Caki2 (cell line): ENCODE measurements around the gene ZNF362. TPM values are rescaled to one million over a fixed set of nuclear protein-coding genes. Genes with fewer than 3 reads are reported as not detected.

ENCODE experiments used
- DNase-seq: peaks from one replicate; pipeline ENCODE4 v3.0.0-alpha.2; 2015; ENCODE audit warnings: low read depth
- in situ Hi-C: cut with HindIII; loops from 2 replicates; pipeline ENCODE4 v1.10.0; 2016; ENCODE audit warnings: low sequenced_read_pairs, low pct_unique_long_range_greater_than_20kb, mixed read lengths
- total RNA-seq: library from RNA; depleted of rRNA; stranded (reverse); fragments of >200 nt; shearing (Covaris generic); gene quantifications from 2 replicates; pipeline ENCODE4 v1.2.3, GENCODE V29; 2014; ENCODE audit warnings: low replicate concordance

The ZNF362 gene
- total RNA-seq, 1 experiment from 2014 or later = 6.0 TPM

DNA sequence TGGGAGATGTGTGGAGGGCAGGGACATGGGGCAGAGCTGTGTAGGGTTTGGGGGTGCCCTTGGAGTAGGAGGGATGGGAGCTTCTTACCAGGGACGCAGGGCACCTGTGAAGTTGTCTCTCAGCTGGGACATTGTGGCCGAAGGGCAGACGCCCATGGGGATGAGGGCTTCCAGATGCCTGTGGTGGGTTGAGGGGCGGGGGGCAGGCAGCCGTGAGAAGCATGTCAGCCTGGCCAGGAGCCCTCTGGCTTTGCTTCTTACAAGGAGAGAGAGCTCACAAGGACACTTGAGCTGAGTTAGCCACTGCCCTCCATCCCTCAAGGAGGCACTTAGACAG, 56.1 kb downstream of the ZNF362 start:
- in situ Hi-C loops = no loop called here
- no peak for DNase-seq

DNA sequence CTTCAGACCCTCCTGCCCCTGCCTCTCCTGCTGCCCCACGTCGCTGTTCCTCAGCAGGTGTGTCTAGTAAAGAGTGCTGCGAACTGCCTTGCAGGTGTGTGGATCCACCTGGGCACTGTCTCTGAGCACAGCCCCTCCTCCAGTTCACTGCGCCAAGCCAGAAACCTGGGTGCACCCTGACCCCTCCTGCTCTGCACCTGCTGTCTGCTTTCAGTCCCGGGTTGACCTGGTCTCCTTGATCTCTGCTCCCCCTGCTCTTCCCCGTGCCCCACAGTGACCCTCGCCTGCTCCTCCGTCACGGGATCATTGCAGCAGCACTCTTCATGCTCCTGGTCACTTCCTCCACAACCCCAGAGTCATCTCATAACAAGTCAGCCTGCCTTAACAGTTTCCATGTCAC, 58.1 kb downstream of the ZNF362 start:
- in situ Hi-C loops = no loop called here
- DNase-seq = no peak

DNA sequence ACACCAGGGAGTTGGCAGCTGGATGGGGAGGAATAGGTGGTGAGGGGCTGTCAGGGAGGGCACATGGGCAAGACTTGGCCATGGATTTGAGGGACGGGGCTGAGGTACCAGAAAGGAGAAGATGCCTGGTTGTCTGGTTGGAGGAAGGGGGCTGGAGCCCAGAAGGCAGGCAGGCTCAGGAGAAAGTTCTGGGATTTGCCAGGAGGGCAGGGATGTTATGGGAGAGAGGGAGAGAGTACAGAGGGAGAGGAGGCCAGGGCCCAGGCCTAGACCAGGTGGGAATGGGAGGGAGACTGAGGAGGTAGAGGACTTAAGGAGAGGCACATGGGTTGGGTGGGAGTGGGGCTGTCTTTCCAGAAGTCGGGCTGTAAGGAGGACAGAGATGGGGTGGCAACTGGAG, 60.3 kb downstream of the ZNF362 start:
- in situ Hi-C loops = no loop called here
- DNase-seq = no peak

DNA sequence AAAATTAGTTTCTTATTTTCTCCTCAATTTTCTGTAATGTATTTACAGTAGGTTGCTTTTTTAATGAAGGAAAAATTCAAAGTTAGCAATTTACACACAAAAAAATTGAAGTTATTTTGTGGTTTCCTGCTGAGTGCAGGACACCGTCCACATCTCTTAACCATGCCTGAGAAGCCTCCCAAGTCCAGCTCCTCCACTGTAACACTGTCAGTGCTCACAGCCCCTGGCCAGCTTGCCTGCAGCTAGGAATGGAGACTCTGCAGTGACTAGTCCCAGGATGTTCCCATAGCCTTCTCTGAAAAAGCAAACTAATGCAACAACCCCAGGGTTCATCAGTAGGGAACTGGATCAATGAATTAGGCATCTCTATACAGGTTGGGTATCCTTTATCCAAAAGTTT, 61.1 kb downstream of the ZNF362 start:
- in situ Hi-C loops = no loop called here
- DNase-seq = no peak

DNA sequence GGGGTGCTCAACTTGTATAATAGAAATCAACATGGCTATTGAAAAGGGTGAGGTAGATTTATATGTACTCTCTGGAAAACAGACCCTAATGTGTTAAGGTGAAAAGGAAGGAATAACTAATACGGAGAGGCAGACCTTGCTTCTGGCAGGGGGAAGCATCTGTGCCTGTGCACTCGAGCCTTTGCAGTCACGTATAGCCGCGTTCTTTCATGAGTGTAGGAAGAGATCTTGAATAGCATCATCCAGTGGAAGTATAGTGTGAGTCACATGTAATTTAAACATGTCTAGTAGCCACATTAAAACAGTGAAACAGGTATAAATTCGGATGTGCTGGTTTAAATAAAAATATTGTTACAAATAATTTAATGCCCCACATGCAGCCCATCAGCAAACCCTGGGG, 61.7 kb downstream of the ZNF362 start:
- DNase-seq = no peak
- in situ Hi-C loops = no loop called here

DNA sequence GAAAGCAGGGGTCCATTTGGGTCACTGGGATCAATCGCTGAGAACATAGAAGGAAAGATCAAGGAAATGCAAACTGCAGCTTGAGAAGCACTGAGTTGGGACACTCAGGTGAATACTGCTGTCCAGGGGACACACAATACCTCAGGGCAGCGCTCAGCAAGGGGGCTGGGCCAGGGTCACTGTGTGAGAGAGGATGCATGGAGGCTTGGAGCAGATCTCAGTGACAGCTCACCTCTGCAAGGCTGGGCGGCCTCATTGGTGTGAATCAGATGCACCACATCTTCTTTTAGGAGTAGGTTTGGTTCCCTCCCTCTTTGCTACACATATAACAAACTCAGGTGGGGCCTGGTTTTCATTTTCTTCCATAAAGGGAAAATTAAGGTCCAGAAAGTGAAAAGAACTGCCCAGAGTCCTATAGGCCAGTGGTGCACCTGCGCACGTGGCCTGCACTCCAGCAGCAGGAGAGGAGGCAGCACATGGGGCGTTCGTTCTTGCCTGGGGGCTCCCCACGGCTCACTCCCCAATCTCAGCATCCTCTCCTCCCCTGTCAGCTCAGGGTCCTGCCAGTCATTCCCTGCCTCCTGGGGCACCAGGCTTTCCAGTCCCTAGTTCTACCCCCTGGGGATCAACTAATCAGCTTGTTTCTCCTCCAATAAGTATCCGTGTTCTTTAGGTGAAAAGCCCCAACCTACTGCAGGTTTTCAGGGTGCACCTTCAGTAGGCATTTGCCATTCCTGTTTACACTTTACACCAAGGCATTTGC, 63.1 kb downstream of the ZNF362 start:
- DNase-seq = no peak
- in situ Hi-C loops = no loop called here

DNA sequence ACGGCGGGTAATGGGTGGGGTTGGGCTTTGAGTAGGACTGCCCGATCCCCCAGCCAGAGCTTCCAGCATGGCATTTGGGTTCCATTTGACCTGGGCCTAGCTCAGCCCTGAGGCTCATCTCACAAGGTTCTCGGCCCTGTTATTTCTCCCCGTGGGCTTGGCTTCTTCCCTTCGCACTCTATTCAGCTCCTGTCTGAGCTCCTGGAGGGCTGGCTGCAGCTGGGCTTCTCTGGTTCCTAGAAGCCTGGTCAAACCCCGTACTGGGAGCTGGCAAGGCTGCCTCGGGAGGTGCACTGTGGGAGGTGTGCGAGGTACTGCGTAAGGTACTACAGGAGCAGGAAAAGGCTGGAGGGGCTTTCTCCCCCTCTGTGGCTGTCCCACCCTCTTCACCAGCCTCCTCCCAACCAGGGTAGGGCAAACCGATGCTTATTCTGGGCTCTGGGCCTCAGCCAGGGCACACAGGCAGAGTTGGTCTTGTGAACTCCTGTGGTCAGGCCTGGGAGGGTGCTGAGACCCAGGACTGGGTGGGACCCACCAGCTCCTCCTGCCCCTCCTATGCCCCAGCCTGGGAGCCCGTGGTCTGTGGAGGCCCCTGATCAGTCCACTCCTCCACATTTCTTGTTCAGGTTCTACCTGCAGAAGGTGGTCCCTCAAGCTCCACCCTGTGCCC, 63.8 kb downstream of the ZNF362 start:
- in situ Hi-C loops = no loop called here
- no peak for DNase-seq

DNA sequence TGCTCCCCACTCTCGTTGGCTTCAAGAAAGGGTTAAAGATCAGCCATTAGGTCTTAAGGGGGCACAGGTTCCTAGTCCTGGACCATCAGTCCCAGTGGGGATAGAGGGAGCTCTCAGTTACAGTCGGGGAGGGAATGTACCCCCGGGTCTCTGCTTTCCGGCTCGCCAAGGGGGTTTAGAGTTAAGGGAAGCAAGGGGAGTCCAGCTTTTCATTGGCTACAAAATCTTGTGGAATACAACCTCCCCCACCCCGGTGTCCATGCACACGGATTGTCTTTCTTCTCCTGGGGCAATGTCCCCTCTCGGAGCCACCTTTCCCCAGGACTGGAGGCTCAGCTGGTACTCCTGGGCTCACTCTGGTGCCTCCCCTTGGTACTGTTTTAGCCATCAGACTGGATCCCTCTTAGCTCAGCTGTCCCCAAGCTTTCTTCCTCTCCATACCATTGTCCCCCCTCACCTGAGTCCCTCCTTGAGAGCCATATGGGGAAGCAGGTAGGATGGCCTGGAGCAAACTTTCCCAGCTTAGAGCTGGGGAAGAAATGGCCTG, 64.4 kb downstream of the ZNF362 start, which contains the start of gene A3GALT2:
Gene A3GALT2 (minus strand): TSS at position 480 of the 547 bp plus-strand sequence. CDS start 0 bp downstream, at position 480.
- in situ Hi-C loops = no loop called here
- DNase-seq = no peak

DNA sequence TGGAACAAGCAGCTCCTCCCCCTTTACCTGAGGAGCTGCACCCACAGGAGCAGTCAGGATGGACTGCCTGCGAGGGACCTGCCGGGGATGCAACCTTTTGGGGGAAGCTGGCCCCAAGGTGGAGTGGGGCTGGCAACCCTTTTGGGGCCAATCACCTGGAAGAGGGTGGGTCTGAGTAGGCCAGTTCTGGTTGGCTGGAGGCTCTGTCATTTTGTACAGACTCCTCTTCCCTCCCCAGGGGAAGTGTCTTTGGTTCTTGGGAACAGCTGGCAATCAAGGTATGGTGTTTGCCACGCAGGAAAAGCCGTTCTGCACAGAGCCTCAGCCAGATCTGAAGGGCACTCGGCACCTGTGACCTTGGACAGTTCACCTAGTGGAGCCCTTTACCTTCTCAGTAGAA, 64.9 kb downstream of the ZNF362 start:
- in situ Hi-C loops = no loop called here
- DNase-seq = no peak

DNA sequence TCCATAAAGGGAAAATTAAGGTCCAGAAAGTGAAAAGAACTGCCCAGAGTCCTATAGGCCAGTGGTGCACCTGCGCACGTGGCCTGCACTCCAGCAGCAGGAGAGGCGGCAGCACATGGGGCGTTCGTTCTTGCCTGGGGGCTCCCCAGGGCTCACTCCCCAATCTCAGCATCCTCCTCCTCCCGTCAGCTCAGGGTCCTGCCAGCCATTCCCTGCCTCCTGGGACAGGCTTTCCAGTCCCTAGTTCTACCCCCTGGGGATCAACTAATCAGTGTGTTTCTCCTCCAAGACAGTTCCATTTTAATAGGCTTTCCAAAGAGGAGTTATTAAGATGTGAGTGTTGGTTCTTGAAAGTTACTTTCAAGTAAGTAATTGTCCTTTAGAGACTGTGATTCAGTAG, 65.8 kb downstream of the ZNF362 start:
- no peak for DNase-seq
- in situ Hi-C loops = no loop called here

DNA sequence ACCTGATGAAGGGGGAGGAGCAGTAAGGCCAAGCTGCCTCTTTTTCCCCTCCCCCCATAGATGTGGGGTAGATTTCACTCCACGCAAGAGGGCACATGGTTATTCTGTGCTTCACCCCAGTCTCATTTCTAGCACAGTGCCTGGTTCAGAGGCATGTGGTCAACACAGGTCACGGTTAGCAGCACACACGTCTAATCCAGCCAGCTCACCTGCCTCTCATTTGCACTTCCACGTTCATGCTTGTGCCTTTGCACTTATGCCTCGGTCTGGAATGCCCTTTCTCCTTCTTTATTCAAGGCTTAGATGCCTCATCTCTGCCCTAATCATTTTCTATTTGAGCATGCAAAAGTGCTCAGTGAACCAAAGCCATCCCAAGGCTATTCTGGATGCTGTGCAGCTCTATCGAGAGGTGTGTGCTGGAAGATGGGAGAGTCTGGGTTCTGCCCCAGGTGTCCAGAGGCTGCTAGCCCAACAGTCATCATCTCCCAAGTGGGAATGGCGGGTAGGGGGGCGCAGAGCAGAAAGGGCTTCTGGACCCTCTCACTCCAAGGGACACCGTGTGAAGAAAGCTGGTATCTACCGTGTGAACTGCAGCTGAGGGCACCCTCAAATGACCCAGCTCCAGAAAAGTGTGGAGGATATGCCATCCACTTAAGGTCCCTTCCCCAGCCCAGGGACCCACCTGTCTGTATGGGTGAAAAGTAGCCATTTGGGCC, 66.7 kb downstream of the ZNF362 start:
- in situ Hi-C loops = no loop called here
- DNase-seq = peak; percentile 10

DNA sequence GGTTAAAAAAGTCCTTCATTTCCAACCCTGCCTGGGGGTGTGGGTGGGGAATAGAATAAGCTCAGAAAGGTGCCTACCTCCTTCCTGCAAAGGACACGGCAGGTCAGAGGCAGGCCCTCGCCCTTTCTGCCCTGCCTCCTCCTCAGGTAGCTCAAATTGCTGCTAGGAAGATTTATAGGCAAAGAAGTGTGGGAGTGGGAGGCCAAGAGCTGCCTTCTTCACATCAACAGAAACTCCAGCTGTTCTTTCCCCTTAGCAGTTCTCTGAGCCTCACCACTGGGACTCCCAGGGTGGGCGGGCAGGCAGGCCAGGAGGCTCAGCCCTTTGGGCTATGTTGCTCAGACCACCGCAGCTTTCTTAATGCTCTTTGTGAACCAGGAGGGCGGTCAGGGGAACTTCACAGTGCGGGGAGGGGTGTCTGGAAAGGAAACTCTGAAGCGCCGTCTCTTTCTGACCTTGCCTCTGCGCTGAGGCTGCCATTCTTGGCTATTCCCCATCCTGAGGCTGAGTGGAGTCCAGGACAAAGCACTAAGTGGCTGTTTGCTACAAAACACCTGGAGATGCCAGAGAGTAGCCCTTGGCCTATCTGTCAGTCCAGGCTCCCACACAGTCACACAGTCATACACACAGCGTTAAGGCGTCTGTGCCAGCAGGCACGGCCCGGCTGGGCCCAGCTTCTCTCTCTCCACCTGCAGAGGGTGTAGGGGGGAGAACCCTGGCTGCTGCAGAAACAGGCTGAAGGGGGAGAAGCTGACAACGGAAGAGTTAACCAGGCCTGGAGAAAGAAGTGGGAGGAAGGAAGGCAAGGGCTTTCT, 67.6 kb downstream of the ZNF362 start:
- in situ Hi-C loops = no loop called here
- DNase-seq = no peak

DNA sequence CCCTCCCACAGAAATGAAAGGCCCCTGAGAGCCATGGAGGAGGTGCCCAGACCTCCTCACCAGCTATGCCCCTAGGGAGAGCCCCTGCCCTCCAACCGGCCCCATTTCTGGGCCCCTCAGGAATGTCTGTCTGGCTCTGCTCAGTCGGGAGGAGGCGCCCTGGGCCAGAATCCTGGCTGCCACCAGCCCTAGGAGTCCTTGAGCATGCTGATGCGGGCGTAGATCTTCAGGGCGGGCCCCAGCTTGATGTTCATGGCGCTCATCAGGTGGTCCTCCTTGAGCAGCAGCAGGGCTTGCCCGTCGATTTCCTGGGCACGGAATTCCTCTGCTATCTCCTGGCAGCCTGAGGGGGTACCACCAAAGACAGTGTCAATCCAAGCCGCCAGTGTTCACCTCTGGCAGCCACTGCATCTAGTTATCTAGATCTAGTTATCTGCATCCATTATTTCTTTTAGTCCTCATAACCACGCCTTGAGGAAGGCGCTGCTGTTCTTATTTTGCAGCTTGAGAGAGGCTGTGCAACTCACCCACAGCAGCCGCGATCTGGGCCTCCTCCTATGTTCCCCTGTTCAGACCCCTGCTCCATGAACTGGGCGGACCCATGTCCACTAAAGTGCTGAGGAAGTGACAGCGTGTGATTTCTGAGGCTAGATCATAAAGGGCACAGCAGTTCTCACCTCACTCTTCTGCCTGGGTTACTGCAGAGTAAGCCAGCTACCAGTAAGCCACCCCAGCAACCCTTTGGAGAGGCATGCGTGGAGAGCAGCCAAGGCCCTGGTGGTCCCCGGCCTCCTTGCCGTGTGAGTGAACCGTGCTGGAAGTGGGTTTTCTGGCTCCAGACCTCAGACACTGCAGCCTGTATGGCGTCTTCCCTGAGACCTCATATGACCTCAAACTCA, 68.6 kb downstream of the ZNF362 start:
- in situ Hi-C loops = no loop called here
- no peak for DNase-seq

DNA sequence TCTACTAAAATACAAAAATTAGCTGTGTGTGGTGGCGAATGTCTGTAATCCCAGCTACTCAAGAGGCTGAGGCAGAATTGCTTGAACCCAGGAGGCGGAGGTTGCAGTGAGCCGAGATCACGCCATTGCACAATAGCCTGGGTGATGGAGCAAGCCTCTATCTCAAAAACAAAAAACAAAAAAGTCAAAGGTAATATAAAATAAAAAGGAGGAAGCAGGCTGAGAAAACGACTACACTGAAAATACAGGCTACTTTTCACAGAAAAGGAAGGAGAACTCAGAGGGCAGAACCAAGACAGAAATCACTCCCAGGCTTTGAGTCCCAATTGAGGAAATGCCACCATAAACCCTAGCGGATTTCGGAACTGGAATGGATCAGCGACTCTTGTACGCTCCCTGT, 70.5 kb downstream of the ZNF362 start:
- no peak for DNase-seq
- in situ Hi-C loops = no loop called here

DNA sequence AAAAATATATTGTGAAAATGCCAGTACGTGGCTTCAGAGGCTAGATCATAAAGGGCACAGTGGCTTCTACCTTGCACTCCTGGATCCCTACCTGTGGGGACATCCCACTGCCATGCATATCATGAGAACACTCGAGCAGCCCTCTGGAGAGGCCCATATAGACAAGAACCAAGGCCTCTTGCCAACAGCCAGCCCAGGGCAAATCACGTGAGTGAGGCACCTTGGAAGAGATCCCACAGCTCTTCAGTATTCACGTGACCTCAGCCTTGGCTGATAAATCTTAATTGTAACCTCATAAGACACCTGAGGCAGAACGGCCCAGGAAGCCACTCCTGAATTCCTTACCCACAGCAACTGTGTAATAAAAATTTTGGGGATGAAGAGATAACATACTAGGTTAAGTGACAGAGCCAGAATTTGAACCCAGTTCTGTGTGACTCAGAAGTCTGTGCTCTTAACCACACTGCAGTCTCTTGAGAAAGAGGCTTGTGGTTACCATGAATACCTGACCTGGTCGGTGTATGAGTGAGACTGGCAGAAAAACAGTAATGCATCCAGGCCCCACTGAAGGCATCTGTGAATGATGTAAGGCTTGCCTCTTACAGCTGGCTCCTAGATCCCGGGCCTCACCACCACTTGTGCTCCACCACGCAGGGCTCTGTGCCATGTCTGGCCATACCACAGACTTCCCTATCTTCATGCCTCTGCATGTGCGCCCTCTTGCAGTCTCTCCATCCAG, 71.5 kb downstream of the ZNF362 start:
- peak; percentile 14 for DNase-seq

DNA sequence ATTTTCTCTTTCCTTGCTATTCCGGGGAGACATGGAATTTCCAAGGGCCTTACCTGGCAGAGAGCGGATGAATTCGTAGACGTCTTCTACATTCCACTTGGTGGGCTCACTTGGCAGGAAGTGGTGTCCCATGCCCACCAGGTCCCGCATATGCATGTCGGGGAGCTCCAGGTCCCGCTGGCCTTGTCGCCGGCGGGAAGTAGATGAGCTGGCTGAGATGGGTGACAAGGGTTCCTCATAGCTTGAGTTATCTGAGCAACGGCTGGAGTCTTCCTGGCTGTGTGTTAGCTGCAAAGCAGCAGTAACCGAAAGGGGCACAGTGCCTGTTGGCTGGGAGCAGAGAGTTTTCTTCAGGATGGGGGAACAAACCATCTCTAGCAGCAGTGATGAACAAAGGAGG, 72.5 kb downstream of the ZNF362 start:
- in situ Hi-C loops = no loop called here
- DNase-seq = no peak

More for the DNA sequence above, 71.5 kb downstream of the ZNF362 start:
- in situ Hi-C loops = no loop called here
